ENCODE results near the gene GDI2. TPM values are rescaled to one million over a fixed set of nuclear protein-coding genes. Genes with fewer than 3 reads are reported as not detected.
"Not testable (repeated sequence)": the region's sequence is repeated elsewhere in the genome, so short reads cannot be mapped to it uniquely, and the experiment has no call there.

GDI2 gene
- total RNA-seq, 1 experiment from 2014 or later = 196 TPM

GRCh38 chr10:5858811-5859210 lies 45.6 kb upstream of the GDI2 start:
- Histone ChIP-seq H3F3A (ENCODE audit: insufficient read depth, low read depth) (peaks cover 20% of the 10 kb centered on the region), H3K4me2 (no peak overlapping the region), H3K4me1 (replicated peaks; ENCODE audit: insufficient read depth) (peaks cover 15% of the 10 kb centered on the region), H3K27me3 (ENCODE audit: insufficient read depth, low read depth) (no peaks in the 10 kb centered on the region), H3K4me3 (no peak overlapping the region), H3K9me2 (ENCODE audit: insufficient read depth) (no peaks in the 10 kb centered on the region), H4K20me1 (ENCODE audit: insufficient read depth) (no peaks in the 10 kb centered on the region), H3K36me3 (ENCODE audit: low read depth) (no peaks in the 10 kb centered on the region), H3K9me3 (ENCODE audit: insufficient read depth, low read depth) (no peaks in the 10 kb centered on the region), H2AFZ (no peak overlapping the region), H3K27ac (no peak overlapping the region), H3K79me2 (ENCODE audit: low read depth) (no peaks in the 10 kb centered on the region)
- BruUV-seq (replicated peaks) = no TSS peak
- TF ChIP-seq CTCF (conservative IDR thresholded peaks at IDR 0.05) (no peak), EZH2 (IDR thresholded peaks at IDR 0.05; ENCODE audit: low read depth) (no peak)
- intact Hi-C loops (cut with micrococcal nuclease; ENCODE audit: unreplicated experiment) = no loop called here
- no peak for DNase-seq
- CTCF ChIA-PET = no interaction called here
- POLR2A ChIA-PET (ENCODE audit: unreplicated experiment) = interaction anchor here (0.6 kb wide), 2 partner anchors 189 to 612 kb away, joined by 4 to 13 read pairs; no protein-coding TSS in a partner anchor

- Histone ChIP-seq H3F3A (ENCODE audit: insufficient read depth, low read depth) (peaks cover 12% of the 10 kb centered on the region; the same call in 1 of the 2 replicates), H3K4me1 (replicated peaks; ENCODE audit: insufficient read depth) (peaks cover 10% of the 10 kb centered on the region), H3K79me2 (ENCODE audit: low read depth) (no peaks in the 10 kb centered on the region), H3K27me3 (ENCODE audit: insufficient read depth, low read depth) (no peaks in the 10 kb centered on the region), H3K4me2 (no peak overlapping the region), H2AFZ (no peak overlapping the region), H3K9me2 (ENCODE audit: insufficient read depth) (no peaks in the 10 kb centered on the region), H3K27ac (no peak overlapping the region), H4K20me1 (ENCODE audit: insufficient read depth) (no peaks in the 10 kb centered on the region), H3K4me3 (no peak overlapping the region), H3K9me3 (ENCODE audit: insufficient read depth, low read depth) (no peaks in the 10 kb centered on the region), H3K36me3 (ENCODE audit: low read depth) (no peaks in the 10 kb centered on the region)
- intact Hi-C loops (cut with micrococcal nuclease; ENCODE audit: unreplicated experiment) = no loop called here
- CTCF ChIA-PET = no interaction called here
- DNase-seq = no peak
- TF ChIP-seq CTCF (conservative IDR thresholded peaks at IDR 0.05) (no peak), EZH2 (IDR thresholded peaks at IDR 0.05; ENCODE audit: low read depth) (no peak)
- BruUV-seq (replicated peaks) = no TSS peak
- POLR2A ChIA-PET (ENCODE audit: unreplicated experiment) = no interaction called here
These were observed 43.4 kb upstream of the GDI2 start for GRCh38 chr10:5856701-5857004.

GRCh38 chr10:5855979-5856700 lies 42.9 kb upstream of the GDI2 start:
- Histone ChIP-seq H3K4me2 (no peak overlapping the region), H3K27ac (no peak overlapping the region), H3K9me2 (ENCODE audit: insufficient read depth) (no peaks in the 10 kb centered on the region), H4K20me1 (ENCODE audit: insufficient read depth) (no peaks in the 10 kb centered on the region), H3K27me3 (ENCODE audit: insufficient read depth, low read depth) (no peaks in the 10 kb centered on the region), H3K36me3 (ENCODE audit: low read depth) (no peaks in the 10 kb centered on the region), H2AFZ (no peak overlapping the region), H3K4me3 (no peak overlapping the region), H3K79me2 (ENCODE audit: low read depth) (no peaks in the 10 kb centered on the region), H3F3A (ENCODE audit: insufficient read depth, low read depth) (peaks cover 7% of the 10 kb centered on the region; the same call in 1 of the 2 replicates), H3K4me1 (replicated peaks; ENCODE audit: insufficient read depth) (peaks cover 5% of the 10 kb centered on the region; the same call in 1 of the 2 replicates), H3K9me3 (ENCODE audit: insufficient read depth, low read depth) (no peaks in the 10 kb centered on the region)
- CTCF ChIA-PET = interaction anchor here (0.6 kb wide), 1 partner anchor 128 kb away, joined by 3 read pairs; no protein-coding TSS in a partner anchor
- BruUV-seq (replicated peaks) = no TSS peak
- POLR2A ChIA-PET (ENCODE audit: unreplicated experiment) = no interaction called here
- TF ChIP-seq EZH2 (IDR thresholded peaks at IDR 0.05; ENCODE audit: low read depth) = no peak
- intact Hi-C loops (cut with micrococcal nuclease; ENCODE audit: unreplicated experiment) = no loop called here
- DNase-seq = no peak

GRCh38 chr10:5854131-5854475 lies 40.9 kb upstream of the GDI2 start:
- Histone ChIP-seq H2AFZ (no peak overlapping the region), H3K36me3 (ENCODE audit: low read depth) (no peaks in the 10 kb centered on the region), H3K79me2 (ENCODE audit: low read depth) (no peaks in the 10 kb centered on the region), H3K9me2 (ENCODE audit: insufficient read depth) (no peaks in the 10 kb centered on the region), H3K9me3 (ENCODE audit: insufficient read depth, low read depth) (no peaks in the 10 kb centered on the region), H3K27ac (no peak overlapping the region), H3K4me3 (no peak overlapping the region), H3F3A (ENCODE audit: insufficient read depth, low read depth) (no peaks in the 10 kb centered on the region), H3K4me1 (replicated peaks; ENCODE audit: insufficient read depth) (no peaks in the 10 kb centered on the region), H4K20me1 (ENCODE audit: insufficient read depth) (no peaks in the 10 kb centered on the region), H3K4me2 (no peak overlapping the region), H3K27me3 (ENCODE audit: insufficient read depth, low read depth) (no peaks in the 10 kb centered on the region)
- BruUV-seq (replicated peaks) = no TSS peak
- no peak for DNase-seq
- POLR2A ChIA-PET (ENCODE audit: unreplicated experiment) = interaction anchor here (0.6 kb wide), 2 partner anchors 9 to 145 kb away, joined by 3 to 4 read pairs; no protein-coding TSS in a partner anchor
- TF ChIP-seq CTCF (conservative IDR thresholded peaks at IDR 0.05) (no peak), EZH2 (IDR thresholded peaks at IDR 0.05; ENCODE audit: low read depth) (no peak)
- intact Hi-C loops (cut with micrococcal nuclease; ENCODE audit: unreplicated experiment) = no loop called here
- CTCF ChIA-PET = no interaction called here

GRCh38 chr10:5846667-5847066 lies 33.4 kb upstream of the GDI2 start:
- POLR2A ChIA-PET (ENCODE audit: unreplicated experiment); H3K4me3 ChIP-seq; H3K36me3 ChIP-seq (ENCODE audit: low read depth); H3K9me2 ChIP-seq (ENCODE audit: insufficient read depth); H3K79me2 ChIP-seq (ENCODE audit: low read depth); DNase-seq; H4K20me1 ChIP-seq (ENCODE audit: insufficient read depth); H3K27me3 ChIP-seq (ENCODE audit: insufficient read depth, low read depth); H3K9me3 ChIP-seq (ENCODE audit: insufficient read depth, low read depth); BruUV-seq (replicated peaks); H2AFZ ChIP-seq; H3K4me2 ChIP-seq; H3K4me1 ChIP-seq (replicated peaks; ENCODE audit: insufficient read depth); H3F3A ChIP-seq (ENCODE audit: insufficient read depth, low read depth); intact Hi-C loops (cut with micrococcal nuclease; ENCODE audit: unreplicated experiment); H3K27ac ChIP-seq: not testable (repeated sequence)
- CTCF ChIA-PET = interaction anchor here (0.7 kb wide), 1 partner anchor 59 kb away, joined by 16 read pairs; no protein-coding TSS in a partner anchor

All from PC-9 (cell line).